Stimulated activated CD8-positive, alpha-beta memory T cell treated with anti-CD3 and anti-CD28 coated beads, Interleukin-15, amount 100 ng/mL, for 48 hours (primary cell): ENCODE measurements around the gene HSD3B2.

Experiments used
- DNase-seq, 2 donors: peaks; one replicate each; pipeline ENCODE4 v3.0.0-alpha.2; 2020; ENCODE audit warnings: low read depth in 2 of 2

The HSD3B2 gene

GRCh38 chr1:119462964-119463363 is 48.0 kb downstream of the HSD3B2 start:
- no peak for DNase-seq

- DNase-seq: no peak
Measured at GRCh38 chr1:119463569-119463968, 48.6 kb downstream of the HSD3B2 start.

GRCh38 chr1:119466445-119466844 is 51.5 kb downstream of the HSD3B2 start:
- DNase-seq: no peak

- DNase-seq: no peak
Measured at GRCh38 chr1:119467219-119467618, 52.3 kb downstream of the HSD3B2 start.

- DNase-seq: no peak
Measured at GRCh38 chr1:119467857-119468668, 53.1 kb downstream of the HSD3B2 start.

GRCh38 chr1:119469741-119470140 is 54.8 kb downstream of the HSD3B2 start:
- no peak for DNase-seq

GRCh38 chr1:119470377-119470776 is 55.4 kb downstream of the HSD3B2 start:
- no peak for DNase-seq

- no peak for DNase-seq
Measured at GRCh38 chr1:119470958-119471357, 56.0 kb downstream of the HSD3B2 start.

- DNase-seq: no peak
Measured at GRCh38 chr1:119471566-119471965, 56.6 kb downstream of the HSD3B2 start.

GRCh38 chr1:119472080-119472818 is 57.3 kb downstream of the HSD3B2 start:
- DNase-seq: no peak
